Epidermal melanocyte (primary cell): ENCODE data around the gene LILRB5.
"Not testable (repeated sequence)": the region's sequence is repeated elsewhere in the genome, so short reads cannot be mapped to it uniquely, and the experiment has no call there.

Experiments
- DNase-seq: peaks from one replicate; pipeline ENCODE4 v3.0.0; 2011; ENCODE audit warnings: low spot score; ENCODE audit not compliant: insufficient read length

The LILRB5 gene

GRCh38 chr19:54257116-54257480 is at the start of gene LILRB5:
Gene LILRB5, minus strand, starts transcription at chr19:54257273. Its CDS starts 80 bp downstream, at chr19:54257193.
- DNase-seq, result no peak

- DNase-seq, result no peak
Measured at GRCh38 chr19:54305141-54305540, 48.1 kb upstream of the LILRB5 start.

GRCh38 chr19:54302257-54302656 is 45.2 kb upstream of the LILRB5 start:
- no peak for DNase-seq

GRCh38 chr19:54299515-54299914 is 42.4 kb upstream of the LILRB5 start:
- DNase-seq, result no peak

GRCh38 chr19:54299126-54299498 is 42.0 kb upstream of the LILRB5 start:
- no peak for DNase-seq

- DNase-seq, result no peak
Measured at GRCh38 chr19:54298357-54299125, 41.5 kb upstream of the LILRB5 start.

GRCh38 chr19:54297759-54298305 is 40.8 kb upstream of the LILRB5 start:
- no peak for DNase-seq

- no peak for DNase-seq
Measured at GRCh38 chr19:54294539-54294938, 37.5 kb upstream of the LILRB5 start.

- DNase-seq, result not testable (repeated sequence)
Measured at GRCh38 chr19:54289160-54289559, 32.1 kb upstream of the LILRB5 start.

- DNase-seq, result no peak
Measured at GRCh38 chr19:54287456-54287855, 30.4 kb upstream of the LILRB5 start.

GRCh38 chr19:54286283-54286682 is 29.2 kb upstream of the LILRB5 start:
- DNase-seq, result not testable (repeated sequence)

- not testable (repeated sequence) for DNase-seq
Measured at GRCh38 chr19:54285427-54286056, 28.5 kb upstream of the LILRB5 start.

GRCh38 chr19:54282686-54283470 is 25.8 kb upstream of the LILRB5 start:
- DNase-seq, result no peak

- not testable (repeated sequence) for DNase-seq
Measured at GRCh38 chr19:54281729-54282075, 24.6 kb upstream of the LILRB5 start.

- DNase-seq, result no peak
Measured at GRCh38 chr19:54281007-54281728, 24.1 kb upstream of the LILRB5 start, which contains the start of gene LILRB2. Gene LILRB2, minus strand, starts transcription at chr19:54281110. Its CDS starts 614 bp downstream, at chr19:54280496.

GRCh38 chr19:54280441-54280840 is 23.4 kb upstream of the LILRB5 start:
- DNase-seq, result not testable (repeated sequence)

GRCh38 chr19:54280025-54280424 is 23.0 kb upstream of the LILRB5 start:
- not testable (repeated sequence) for DNase-seq

- DNase-seq, result no peak
Measured at GRCh38 chr19:54279406-54279962, 22.4 kb upstream of the LILRB5 start.

GRCh38 chr19:54278571-54279195 is 21.6 kb upstream of the LILRB5 start:
- not testable (repeated sequence) for DNase-seq

GRCh38 chr19:54278056-54278455 is 21.0 kb upstream of the LILRB5 start:
- DNase-seq, result not testable (repeated sequence)
